HG03469 (cell line): ENCODE results near the gene GSTM2.

Source experiments
- ATAC-seq: cut with Tn5 transposase; IDR thresholded peaks from one replicate; pipeline ENCODE4 v1.9.1; 2021; ENCODE audit warnings: mild to moderate bottlenecking, moderate library complexity, moderate number of reproducible peaks; ENCODE audit not compliant: unreplicated experiment

GSTM2 gene

GRCh38 chr1:109667452-109668122 is at the start of gene GSTM2:
Gene GSTM2, plus strand, starts transcription at chr1:109668057. Its CDS starts 59 bp downstream, at chr1:109668116.
- no peak for ATAC-seq

- no peak for ATAC-seq
Observed at GRCh38 chr1:109618661-109619575, 48.9 kb upstream of the GSTM2 start.

GRCh38 chr1:109619576-109620400 is 48.1 kb upstream of the GSTM2 start, which contains the start of the genes AMPD2 and GNAT2:
Gene AMPD2, plus strand, starts transcription at chr1:109619837. Its CDS starts 1,339 bp downstream, at chr1:109621176.
Gene GNAT2, minus strand, starts transcription at chr1:109619616. Its CDS starts 6,746 bp downstream, at chr1:109612870.
- ATAC-seq = peak; percentile 26

GRCh38 chr1:109620401-109620791 is 47.5 kb upstream of the GSTM2 start:
- no peak for ATAC-seq

GRCh38 chr1:109620841-109621286 is 47.0 kb upstream of the GSTM2 start:
- ATAC-seq = peak; percentile 51

- no peak for ATAC-seq
Observed at GRCh38 chr1:109621379-109622136, 46.3 kb upstream of the GSTM2 start.

GRCh38 chr1:109622137-109622892 is 45.5 kb upstream of the GSTM2 start:
- ATAC-seq = no peak

GRCh38 chr1:109622895-109623294 is 45.0 kb upstream of the GSTM2 start:
- ATAC-seq = no peak

GRCh38 chr1:109623601-109624161 is 44.2 kb upstream of the GSTM2 start:
- no peak for ATAC-seq

- no peak for ATAC-seq
Observed at GRCh38 chr1:109624201-109625010, 43.5 kb upstream of the GSTM2 start.

GRCh38 chr1:109625176-109625575 is 42.7 kb upstream of the GSTM2 start:
- no peak for ATAC-seq

- no peak for ATAC-seq
Observed at GRCh38 chr1:109625601-109626560, 42.0 kb upstream of the GSTM2 start.

- no peak for ATAC-seq
Observed at GRCh38 chr1:109626682-109627408, 41.0 kb upstream of the GSTM2 start.

- no peak for ATAC-seq
Observed at GRCh38 chr1:109627692-109628399, 40.0 kb upstream of the GSTM2 start.

GRCh38 chr1:109628540-109629321 is 39.1 kb upstream of the GSTM2 start:
- ATAC-seq = no peak
